Measurements from ENCODE around the gene PGA5. TPM values are rescaled to one million over a fixed set of nuclear protein-coding genes. Genes with fewer than 3 reads are reported as not detected.
"Not testable (repeated sequence)": the region's sequence is repeated elsewhere in the genome, so short reads cannot be mapped to it uniquely, and the experiment has no call there.

Gene PGA5
- total RNA-seq, 2 donors from 2014 or later = 0.22 TPM; not detected in 1

- intact Hi-C loops (cut with DNase I, micrococcal nuclease); ATAC-seq; DNase-seq: not testable (repeated sequence)
Measured at GRCh38 chr11:61219016-61219415, 22.0 kb upstream of the PGA5 start.

DNA sequence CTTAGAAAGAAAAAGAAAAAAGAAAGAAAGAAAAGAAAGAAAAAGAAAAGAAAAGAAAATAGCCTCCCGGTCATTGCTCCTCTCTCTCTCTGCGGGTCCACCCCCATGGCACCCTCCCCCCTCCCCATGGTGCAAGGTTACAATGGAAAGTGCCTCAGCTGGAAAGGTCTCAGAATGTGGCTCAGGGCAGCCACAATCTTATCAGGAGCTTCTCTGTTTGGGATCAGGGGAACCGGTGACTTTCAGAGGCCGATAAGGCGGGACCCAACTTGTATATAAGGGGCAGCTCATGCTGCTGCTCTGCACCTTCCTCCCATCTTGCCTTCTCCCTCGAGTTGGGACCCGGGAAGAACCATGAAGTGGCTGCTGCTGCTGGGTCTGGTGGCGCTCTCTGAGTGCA, 18.9 kb upstream of the PGA5 start, which contains the start of gene PGA4:
Gene PGA4 (plus strand): TSS at position 301 of the 400 bp plus-strand sequence. CDS start 54 bp downstream, at position 355.
- intact Hi-C loops (cut with DNase I, micrococcal nuclease); DNase-seq: not testable (repeated sequence)

DNA sequence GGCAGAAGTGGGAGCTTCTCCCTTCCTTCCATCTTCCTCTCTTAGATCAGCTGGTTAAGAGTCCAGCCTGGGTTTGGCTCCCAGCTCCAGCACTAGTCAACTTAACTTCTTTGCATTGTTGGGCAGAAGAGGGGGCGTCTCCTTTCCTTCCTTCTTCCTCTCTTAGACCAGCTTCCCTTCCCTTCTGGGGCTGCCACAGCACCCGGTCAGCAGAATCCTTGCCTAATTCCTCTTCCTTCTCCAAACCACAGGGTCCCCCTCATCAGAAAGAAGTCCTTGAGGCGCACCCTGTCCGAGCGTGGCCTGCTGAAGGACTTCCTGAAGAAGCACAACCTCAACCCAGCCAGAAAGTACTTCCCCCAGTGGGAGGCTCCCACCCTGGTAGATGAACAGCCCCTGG, 18.3 kb upstream of the PGA5 start:
- ATAC-seq; DNase-seq; intact Hi-C loops (cut with DNase I, micrococcal nuclease): not testable (repeated sequence)

More for the DNA sequence above, 18.9 kb upstream of the PGA5 start, which contains the start of gene PGA4:
- not testable (repeated sequence) for ATAC-seq

DNA sequence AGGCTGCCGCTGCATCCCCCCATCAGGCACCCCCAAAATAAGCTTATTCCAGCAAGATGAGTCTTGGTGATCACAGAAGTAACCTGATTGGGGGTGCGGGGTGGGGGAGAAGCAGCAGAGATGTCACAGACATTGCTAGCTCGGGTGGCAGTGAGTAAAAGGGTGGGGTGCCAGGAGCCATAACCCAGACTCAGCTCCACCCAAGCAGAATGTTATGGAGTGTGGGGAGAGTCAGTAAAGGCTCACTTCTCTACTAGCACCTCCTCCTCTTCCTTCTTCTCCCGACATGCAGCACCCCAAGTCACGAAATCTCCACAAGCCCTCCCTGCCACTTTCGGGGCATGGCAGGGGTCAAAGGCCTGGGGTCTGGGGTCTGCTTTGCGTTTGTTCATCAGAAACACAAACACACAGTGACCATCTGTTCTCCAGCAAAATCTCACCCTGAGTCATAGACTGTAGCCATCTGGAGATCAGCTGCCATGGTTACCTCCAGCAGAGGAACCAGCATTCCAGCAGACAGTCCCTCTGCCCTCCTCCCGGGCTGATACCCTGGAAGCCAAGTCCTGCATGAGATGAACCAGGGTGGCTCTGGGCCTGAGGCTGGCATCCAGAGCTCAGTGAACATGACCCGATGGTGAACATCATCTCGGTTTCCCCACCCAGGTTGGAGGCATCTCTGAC, 14.4 kb upstream of the PGA5 start:
- DNase-seq; ATAC-seq; intact Hi-C loops (cut with DNase I, micrococcal nuclease): not testable (repeated sequence)

DNA sequence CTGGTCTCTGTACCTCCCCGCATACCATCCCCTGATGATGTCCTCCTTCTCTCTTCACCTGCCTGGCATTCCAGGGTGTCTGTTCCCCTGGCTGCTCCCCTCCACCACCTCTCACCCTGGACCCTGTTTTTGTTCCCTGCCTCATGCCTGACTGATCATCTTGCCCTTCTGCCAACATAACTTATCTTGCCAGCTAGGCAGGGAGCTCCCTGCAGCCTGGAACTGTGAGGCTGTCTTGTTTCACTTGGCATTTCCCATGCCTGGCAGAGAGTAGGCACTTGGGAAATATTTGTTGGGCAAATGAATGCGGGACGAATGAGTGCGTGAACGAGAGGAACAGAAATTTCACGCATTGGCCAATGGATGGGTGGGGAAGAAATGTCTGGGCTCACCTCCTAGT, 11.5 kb upstream of the PGA5 start:
- intact Hi-C loops (cut with DNase I, micrococcal nuclease); DNase-seq; ATAC-seq: not testable (repeated sequence)

- intact Hi-C loops (cut with DNase I, micrococcal nuclease); ATAC-seq; DNase-seq: not testable (repeated sequence)
Measured at GRCh38 chr11:61231033-61231432, 9.9 kb upstream of the PGA5 start.

DNA sequence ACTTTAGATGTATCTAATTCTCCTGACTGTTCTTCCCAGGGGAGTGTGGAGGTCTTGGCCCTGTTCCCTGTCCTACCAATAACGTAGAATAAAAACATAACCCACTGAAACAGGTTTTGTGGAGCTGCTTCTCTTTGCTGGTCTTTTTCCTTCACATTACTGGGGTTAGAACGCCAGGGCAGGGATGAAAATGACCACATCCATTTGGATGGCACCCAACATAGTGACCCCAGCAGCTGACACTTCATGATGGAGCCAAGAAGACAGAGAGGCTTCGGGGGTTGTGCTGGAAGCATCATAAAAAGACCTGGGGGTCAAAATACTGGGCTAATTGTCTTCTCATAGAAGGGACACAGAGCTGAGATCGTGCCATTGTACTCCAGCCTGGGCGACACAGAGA, 9.4 kb upstream of the PGA5 start:
- ATAC-seq; intact Hi-C loops (cut with DNase I, micrococcal nuclease); DNase-seq: not testable (repeated sequence)

- ATAC-seq; intact Hi-C loops (cut with DNase I, micrococcal nuclease); DNase-seq: not testable (repeated sequence)
Measured at GRCh38 chr11:61232548-61233145, 8.3 kb upstream of the PGA5 start.

GRCh38 chr11:61237130-61237529, 3.8 kb upstream of the PGA5 start:
- not testable (repeated sequence) for ATAC-seq, DNase-seq

DNA sequence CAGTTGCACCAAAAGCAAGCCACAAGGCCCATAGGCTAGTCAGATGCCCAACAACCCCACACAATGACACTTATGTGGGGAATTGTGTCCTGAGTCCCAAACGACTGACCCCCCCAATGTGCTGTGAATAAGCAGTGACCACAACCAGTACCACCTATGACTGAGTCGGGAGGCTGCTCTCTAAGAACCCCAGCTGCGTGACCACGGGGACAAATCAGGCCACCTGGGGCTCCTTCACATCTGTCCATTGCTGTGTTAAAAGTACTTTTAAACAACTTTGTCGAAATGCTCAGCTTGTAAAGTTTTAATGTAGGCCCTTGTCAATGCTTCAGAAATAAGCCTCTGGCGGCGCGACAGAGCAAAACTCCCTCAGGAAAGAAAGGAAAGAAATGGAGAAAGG, 687 bp upstream of the PGA5 start:
- intact Hi-C loops (cut with DNase I, micrococcal nuclease); ATAC-seq; DNase-seq: not testable (repeated sequence)

More at GRCh38 chr11:61237130-61237529, 3.8 kb upstream of the PGA5 start:
- intact Hi-C loops (cut with DNase I, micrococcal nuclease) = not testable (repeated sequence)

DNA sequence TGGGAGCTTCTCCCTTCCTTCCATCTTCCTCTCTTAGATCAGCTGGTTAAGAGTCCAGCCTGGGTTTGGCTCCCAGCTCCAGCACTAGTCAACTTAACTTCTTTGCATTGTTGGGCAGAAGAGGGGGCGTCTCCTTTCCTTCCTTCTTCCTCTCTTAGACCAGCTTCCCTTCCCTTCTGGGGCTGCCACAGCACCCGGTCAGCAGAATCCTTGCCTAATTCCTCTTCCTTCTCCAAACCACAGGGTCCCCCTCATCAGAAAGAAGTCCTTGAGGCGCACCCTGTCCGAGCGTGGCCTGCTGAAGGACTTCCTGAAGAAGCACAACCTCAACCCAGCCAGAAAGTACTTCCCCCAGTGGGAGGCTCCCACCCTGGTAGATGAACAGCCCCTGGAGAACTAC, 551 bp downstream of the PGA5 start:
- DNase-seq; ATAC-seq; intact Hi-C loops (cut with DNase I, micrococcal nuclease): not testable (repeated sequence)

GRCh38 chr11:61245284-61245964, 4.4 kb downstream of the PGA5 start:
- intact Hi-C loops (cut with DNase I, micrococcal nuclease); DNase-seq; ATAC-seq: not testable (repeated sequence)

- intact Hi-C loops (cut with DNase I, micrococcal nuclease); DNase-seq; ATAC-seq: not testable (repeated sequence)
Measured at GRCh38 chr11:61248071-61248470, 7.1 kb downstream of the PGA5 start.

DNA sequence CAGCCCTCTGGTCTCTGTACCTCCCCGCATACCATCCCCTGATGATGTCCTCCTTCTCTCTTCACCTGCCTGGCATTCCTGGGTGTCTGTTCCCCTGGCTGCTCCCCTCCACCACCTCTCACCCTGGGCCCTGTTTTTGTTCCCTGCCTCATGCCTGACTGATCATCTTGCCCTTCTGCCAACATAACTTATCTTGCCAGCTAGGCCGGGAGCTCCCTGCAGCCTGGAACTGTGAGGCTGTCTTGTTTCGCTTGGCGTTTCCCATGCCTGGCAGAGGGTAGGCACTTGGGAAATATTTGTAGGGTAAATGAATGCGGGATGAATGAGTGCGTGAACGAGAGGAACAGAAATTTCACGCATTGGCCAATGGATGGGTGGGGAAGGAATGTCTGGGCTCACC, 8.2 kb downstream of the PGA5 start:
- intact Hi-C loops (cut with DNase I, micrococcal nuclease); ATAC-seq; DNase-seq: not testable (repeated sequence)

DNA sequence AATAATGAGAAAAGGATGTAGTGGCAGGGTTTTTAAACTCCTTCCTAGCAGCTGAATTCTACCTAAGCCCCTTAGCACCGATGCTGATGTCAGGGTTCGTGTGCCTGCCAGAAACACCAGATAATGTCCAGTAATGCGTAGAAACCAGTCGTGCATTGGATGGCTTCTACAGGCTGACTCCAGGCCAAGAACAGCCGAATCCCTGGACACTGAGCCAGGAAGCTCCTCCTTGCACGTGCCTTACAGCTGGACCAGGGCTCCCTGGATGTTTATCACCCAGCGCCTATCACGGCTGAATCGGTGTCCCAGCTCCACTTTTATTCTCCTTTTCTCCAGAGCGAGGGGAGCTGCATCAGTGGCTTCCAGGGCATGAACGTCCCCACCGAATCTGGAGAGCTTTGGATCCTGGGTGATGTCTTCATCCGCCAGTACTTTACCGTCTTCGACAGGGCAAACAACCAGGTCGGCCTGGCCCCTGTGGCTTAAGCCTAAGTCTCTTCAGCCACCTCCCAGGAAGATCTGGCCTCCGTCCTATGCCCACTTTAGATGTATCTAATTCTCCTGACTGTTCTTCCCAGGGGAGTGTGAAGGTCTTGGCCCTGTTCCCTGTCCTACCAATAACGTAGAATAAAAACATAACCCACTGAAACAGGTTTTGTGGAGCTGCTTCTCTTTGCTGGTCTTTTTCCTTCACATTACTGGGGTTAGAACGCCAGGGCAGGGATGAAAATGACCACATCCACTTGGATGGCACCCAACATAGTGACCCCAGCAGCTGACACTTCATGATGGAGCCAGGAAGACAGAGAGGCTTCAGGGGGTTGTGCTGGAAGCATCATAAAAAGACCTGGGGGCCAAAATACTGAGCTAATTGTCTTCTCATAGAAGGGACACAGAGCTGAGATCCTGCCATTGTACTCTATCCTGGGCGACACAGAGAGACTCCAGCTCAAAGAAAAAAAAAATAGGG, 10.1 kb downstream of the PGA5 start:
- intact Hi-C loops (cut with DNase I, micrococcal nuclease) = loop anchor here in 1 of 2 donors (10.0 kb wide), 1 partner anchor 134 kb away; no protein-coding TSS in a partner anchor
- not testable (repeated sequence) for DNase-seq, ATAC-seq

- not testable (repeated sequence) for DNase-seq, ATAC-seq
- intact Hi-C loops (cut with DNase I, micrococcal nuclease) = loop anchor here in 1 of 2 donors (10.0 kb wide), 1 partner anchor 132 kb away; no protein-coding TSS in a partner anchor
Measured at GRCh38 chr11:61252332-61252731, 11.4 kb downstream of the PGA5 start.

DNA sequence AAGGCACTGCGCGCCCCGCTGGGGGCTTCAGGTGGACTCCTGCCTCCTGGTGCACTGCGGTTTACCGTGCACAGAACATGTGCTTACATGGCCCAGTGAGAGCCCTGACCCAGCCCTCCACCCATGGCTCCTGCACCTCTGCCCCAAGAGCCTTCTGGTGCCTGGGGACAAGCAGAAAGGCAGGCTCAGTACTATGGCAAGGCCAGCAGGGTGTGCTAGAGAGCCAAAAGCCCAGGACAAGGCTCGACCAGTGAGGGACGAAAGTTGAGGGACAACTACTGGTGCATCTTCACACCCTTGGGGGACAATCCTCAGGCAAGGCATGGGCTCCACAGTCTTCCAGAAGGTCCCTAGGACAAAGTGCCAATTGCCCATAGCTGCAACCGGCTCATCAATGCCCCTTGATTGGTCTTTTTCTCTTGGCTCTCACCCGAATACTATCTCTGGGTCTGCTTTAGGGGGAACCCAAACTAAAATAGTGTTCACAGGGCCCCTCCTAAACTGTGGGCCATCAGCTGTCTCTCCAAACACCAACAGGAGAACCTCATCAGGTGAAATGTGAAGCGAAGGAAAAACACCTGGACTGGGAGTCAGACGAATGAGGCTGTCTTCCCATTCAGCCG, 13.5 kb downstream of the PGA5 start:
- intact Hi-C loops (cut with DNase I, micrococcal nuclease) = loop anchor here in 1 of 2 donors (10.0 kb wide), 1 partner anchor 130 kb away; no protein-coding TSS in a partner anchor
- peak; percentile 38 to 57 for DNase-seq
- peak; percentile 95 for ATAC-seq

All from left colon (tissue), 2 donors.